ENCODE measurements around the gene AIFM3. TPM values are rescaled to one million over a fixed set of nuclear protein-coding genes. Genes with fewer than 3 reads are reported as not detected.

The AIFM3 gene
- total and polyA plus RNA-seq, 12 donors: 0.24 to 1.5 (median 0.50) TPM; not detected in 1

- intact Hi-C loops (cut with DNase I): loop anchor here in 1 of 10 donors (10.0 kb wide), 1 partner anchor 76 kb away; no protein-coding TSS in a partner anchor
- ATAC-seq: no peak
These were observed 18.6 kb upstream of the AIFM3 start for GRCh38 chr22:20948450-20948849.

GRCh38 chr22:20948989-20949388, 18.1 kb upstream of the AIFM3 start:
- DNase-seq (no peak), ATAC-seq (no peak)
- Histone ChIP-seq H3K36me3 (peaks cover 0 to 55% (median 14%) of the 10 kb centered on the region in 9 donors), H3K27ac (no peak overlapping the region), H3K27me3 (no peaks in the 10 kb centered on the region), H3K4me1 (peaks cover 8 to 35% (median 25%) of the 10 kb centered on the region in 9 donors), H3K9me3 (no peaks in the 10 kb centered on the region), H3K4me3 (no peak overlapping the region)
- intact Hi-C loops (cut with DNase I): loop anchor here in 1 of 10 donors (10.0 kb wide), 1 partner anchor 76 kb away; no protein-coding TSS in a partner anchor
- WGBS, 2 donors: 93 to 94% methylated on average over 5 of the region's 5 CpGs
- TF ChIP-seq, protein P1, sequence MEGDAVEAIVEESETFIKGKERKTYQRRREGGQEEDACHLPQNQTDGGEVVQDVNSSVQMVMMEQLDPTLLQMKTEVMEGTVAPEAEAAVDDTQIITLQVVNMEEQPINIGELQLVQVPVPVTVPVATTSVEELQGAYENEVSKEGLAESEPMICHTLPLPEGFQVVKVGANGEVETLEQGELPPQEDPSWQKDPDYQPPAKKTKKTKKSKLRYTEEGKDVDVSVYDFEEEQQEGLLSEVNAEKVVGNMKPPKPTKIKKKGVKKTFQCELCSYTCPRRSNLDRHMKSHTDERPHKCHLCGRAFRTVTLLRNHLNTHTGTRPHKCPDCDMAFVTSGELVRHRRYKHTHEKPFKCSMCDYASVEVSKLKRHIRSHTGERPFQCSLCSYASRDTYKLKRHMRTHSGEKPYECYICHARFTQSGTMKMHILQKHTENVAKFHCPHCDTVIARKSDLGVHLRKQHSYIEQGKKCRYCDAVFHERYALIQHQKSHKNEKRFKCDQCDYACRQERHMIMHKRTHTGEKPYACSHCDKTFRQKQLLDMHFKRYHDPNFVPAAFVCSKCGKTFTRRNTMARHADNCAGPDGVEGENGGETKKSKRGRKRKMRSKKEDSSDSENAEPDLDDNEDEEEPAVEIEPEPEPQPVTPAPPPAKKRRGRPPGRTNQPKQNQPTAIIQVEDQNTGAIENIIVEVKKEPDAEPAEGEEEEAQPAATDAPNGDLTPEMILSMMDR (IDR thresholded peaks at IDR 0.05): no peak

More at GRCh38 chr22:20948450-20948849, 18.6 kb upstream of the AIFM3 start:
- 86 to 95% methylated on average over 5 of the region's 5 CpGs for WGBS, 2 donors
- TF ChIP-seq, protein P1 (IDR thresholded peaks at IDR 0.05): no peak
- Histone ChIP-seq H3K9me3 (no peaks in the 10 kb centered on the region), H3K27me3 (no peaks in the 10 kb centered on the region), H3K27ac (no peak overlapping the region), H3K36me3 (peaks cover 0 to 49% (median 14%) of the 10 kb centered on the region in 9 donors), H3K4me3 (no peak overlapping the region), H3K4me1 (peaks cover 8 to 35% (median 25%) of the 10 kb centered on the region in 9 donors)
- no peak for DNase-seq

- peaks cover 8 to 35% (median 26%) of the 10 kb centered on the region in 9 donors for H3K4me1 ChIP-seq
- peaks cover 0 to 59% (median 14%) of the 10 kb centered on the region in 9 donors for H3K36me3 ChIP-seq
- TF ChIP-seq, protein P1 (IDR thresholded peaks at IDR 0.05): no peak
- H3K27ac ChIP-seq: no peak overlapping the region
- H3K4me3 ChIP-seq: no peak overlapping the region
- no peak for DNase-seq
- intact Hi-C loops (cut with DNase I): loop anchor here in 1 of 10 donors (10.0 kb wide), 1 partner anchor 75 kb away; no protein-coding TSS in a partner anchor
- H3K27me3 ChIP-seq: no peaks in the 10 kb centered on the region
- ATAC-seq: no peak
- 86 to 87% methylated on average over 13 of the region's 13 CpGs for WGBS, 2 donors
- no peaks in the 10 kb centered on the region for H3K9me3 ChIP-seq
These were observed 17.3 kb upstream of the AIFM3 start for GRCh38 chr22:20949698-20950183.

- WGBS, 2 donors: 90 to 91% methylated on average over 10 of the region's 10 CpGs
- TF ChIP-seq, protein P1 (IDR thresholded peaks at IDR 0.05): no peak
- Histone ChIP-seq H3K4me1 (peaks cover 0 to 19% (median 11%) of the 10 kb centered on the region in 9 donors), H3K9me3 (no peaks in the 10 kb centered on the region), H3K27me3 (no peaks in the 10 kb centered on the region), H3K4me3 (no peak overlapping the region), H3K27ac (no peak overlapping the region), H3K36me3 (peaks cover 0 to 59% (median 14%) of the 10 kb centered on the region in 9 donors)
- ATAC-seq: no peak
- no peak for DNase-seq
- intact Hi-C loops (cut with DNase I): no loop called here
These were observed 15.7 kb upstream of the AIFM3 start for GRCh38 chr22:20951151-20951931.

Measured in heart right ventricle (tissue), 16 donors.